H1 (cell line): ENCODE results near the gene P3H2. TPM values are rescaled to one million over a fixed set of nuclear protein-coding genes. Genes with fewer than 3 reads are reported as not detected.

Experiments
- CTCF ChIA-PET: fragments of 300-600 bp; sonication (Branson Sonifier 250); formaldehyde crosslinking; loops from one replicate; lab custom pipeline; 2021; ENCODE audit not compliant: partially characterized antibody; lab: Charles Lee
- POLR2A ChIA-PET: fragments of 300-600 bp; sonication (Branson Sonifier 250); formaldehyde crosslinking; loops from one replicate; lab custom pipeline; 2021; ENCODE audit warnings: inconsistent platforms; ENCODE audit not compliant: partially characterized antibody; lab: Charles Lee
- DNase-seq, 2 experiments: peaks; one replicate each; pipeline versions ENCODE4 v3.0.0 to v3.0.0-alpha.2; 2010 to 2022; ENCODE audit warnings: low spot score in 2 of 2, low read depth in 1 of 2, mixed read lengths in 1 of 2
- FAIRE-seq: peaks from 2 replicates; lab custom pipeline; 2011; peaks lifted over from hg19 to GRCh38; lab: Jason Lieb, UNC
- H2AFZ ChIP-seq: 2 replicates; pipeline ENCODE4 v1.8.1; 2012; ENCODE audit warnings: low read length, inconsistent platforms
- H2AK5ac ChIP-seq: 2 replicates; pipeline ENCODE4 v1.6.1; 2013; ENCODE audit warnings: low read depth, low read length
- H2BK120ac ChIP-seq: replicated peaks from 2 replicates; pipeline ENCODE3; 2013; ENCODE audit warnings: low read depth, low read length, inconsistent platforms
- H2BK12ac ChIP-seq: 2 replicates; pipeline ENCODE4 v1.6.1; 2013; ENCODE audit warnings: low read depth, low read length
- H2BK15ac ChIP-seq: 2 replicates; pipeline ENCODE4 v1.6.1; 2013; ENCODE audit warnings: low read length
- H2BK20ac ChIP-seq: 2 replicates; pipeline ENCODE4 v1.6.1; 2013; ENCODE audit warnings: low read length
- H2BK5ac ChIP-seq: 2 replicates; pipeline ENCODE4 v1.6.1; 2013; ENCODE audit warnings: low read depth, low read length
- H3K14ac ChIP-seq: 2 replicates; pipeline ENCODE4 v1.6.1; 2013; ENCODE audit warnings: inconsistent platforms; ENCODE audit not compliant: insufficient read length
- H3K18ac ChIP-seq: 2 replicates; pipeline ENCODE4 v1.6.1; 2013; ENCODE audit warnings: low read length; ENCODE audit errors: extremely low read depth
- H3K23ac ChIP-seq: 2 replicates; pipeline ENCODE4 v1.6.1; 2013; ENCODE audit warnings: inconsistent platforms; ENCODE audit not compliant: insufficient read length
- H3K23me2 ChIP-seq: 2 replicates; pipeline ENCODE4 v1.6.1; 2013; ENCODE audit warnings: low read depth, low read length
- H3K27ac ChIP-seq: 2 replicates; pipeline ENCODE4 v1.6.1; 2011; ENCODE audit warnings: low read depth, low read length, inconsistent platforms
- H3K27me3 ChIP-seq, 4 experiments: replicated peaks in 1 of 4; 1 replicate in 1 of 4; 2 replicates in 3 of 4; pipeline versions ENCODE4 v1.6.1 to v1.8.1; 2011 to 2013; ENCODE audit warnings: low read length in 3 of 4, mild to moderate bottlenecking in 3 of 4, inconsistent platforms in 2 of 4, mixed read lengths in 2 of 4, moderate library complexity in 1 of 4; ENCODE audit not compliant: control insufficient read depth in 3 of 4, insufficient read depth in 3 of 4; ENCODE audit errors: extremely low read depth in 1 of 4
- H3K36me3 ChIP-seq, 4 experiments: 2 replicates each; pipeline versions ENCODE4 v1.6.1 to v1.8.1; 2011 to 2013; ENCODE audit warnings: mild to moderate bottlenecking in 4 of 4, low read length in 3 of 4, moderate library complexity in 2 of 4, control low read depth in 1 of 4, inconsistent platforms in 1 of 4; ENCODE audit not compliant: insufficient read depth in 4 of 4, control insufficient read depth in 2 of 4
- H3K4ac ChIP-seq: replicated peaks from 2 replicates; pipeline ENCODE3; 2013; ENCODE audit warnings: low read length, low read depth, mixed read lengths, inconsistent platforms; ENCODE audit not compliant: insufficient read length
- H3K4me1 ChIP-seq, 4 experiments: replicated peaks in 1 of 4; 1 replicate in 1 of 4; 2 replicates in 3 of 4; pipeline versions ENCODE4 v1.6.1 to v1.8.1; 2011 to 2013; ENCODE audit warnings: low read length in 3 of 4, inconsistent platforms in 2 of 4, mixed read lengths in 1 of 4; ENCODE audit not compliant: insufficient read depth in 4 of 4, control insufficient read depth in 3 of 4
- H3K4me2 ChIP-seq, 2 experiments: 2 replicates each; pipeline versions ENCODE4 v1.6.1 to v1.8.1; 2011 to 2013; ENCODE audit warnings: low read depth in 2 of 2, low read length in 2 of 2, control low read depth in 1 of 2, inconsistent platforms in 1 of 2, mild to moderate bottlenecking in 1 of 2; ENCODE audit not compliant: insufficient read depth in 1 of 2
- H3K4me3 ChIP-seq, 4 experiments: fragments of 200-600, 300-600 bp in 1 of 4; sonication (generic), shearing (Covaris generic), sonication (Bioruptor Twin) in 1 of 4; 2 replicates each; pipeline versions ENCODE4 v1.5.1 to v1.8.1; 2011 to 2016; ENCODE audit warnings: low read length in 4 of 4, low read depth in 3 of 4, control low read depth in 2 of 4, inconsistent platforms in 2 of 4, mild to moderate bottlenecking in 2 of 4, mixed read lengths in 1 of 4, moderate library complexity in 1 of 4; ENCODE audit not compliant: insufficient read depth in 2 of 4; ENCODE audit errors: extremely low read depth in 1 of 4
- H3K56ac ChIP-seq: replicated peaks from 2 replicates; pipeline ENCODE3; 2013; ENCODE audit warnings: low read depth, mild to moderate bottlenecking, mixed read lengths, low read length, inconsistent platforms; ENCODE audit not compliant: insufficient read length
- H3K79me1 ChIP-seq: 2 replicates; pipeline ENCODE4 v1.6.1; 2013; ENCODE audit warnings: low read depth, low read length, control low read depth
- H3K79me2 ChIP-seq, 2 experiments: 2 replicates each; pipeline versions ENCODE4 v1.6.1 to v1.8.1; 2012 to 2013; ENCODE audit warnings: low read length in 2 of 2, mild to moderate bottlenecking in 2 of 2, inconsistent platforms in 1 of 2; ENCODE audit not compliant: insufficient read depth in 2 of 2, control insufficient read depth in 1 of 2
- H3K9ac ChIP-seq, 4 experiments: replicated peaks in 1 of 4; 1 replicate in 1 of 4; 2 replicates in 3 of 4; pipeline versions ENCODE4 v1.6.1 to v1.8.1; 2011 to 2013; ENCODE audit warnings: low read depth in 3 of 4, low read length in 3 of 4, control low read depth in 2 of 4, mild to moderate bottlenecking in 2 of 4, moderate library complexity in 2 of 4, inconsistent platforms in 1 of 4; ENCODE audit errors: extremely low read depth in 1 of 4
- H3K9me3 ChIP-seq, 2 experiments: 2 replicates each; pipeline versions ENCODE4 v1.6.1 to v1.8.1; 2012 to 2013; ENCODE audit warnings: mild to moderate bottlenecking in 2 of 2, moderate library complexity in 2 of 2, control low read depth in 1 of 2, inconsistent platforms in 1 of 2, low read depth in 1 of 2, low read length in 1 of 2, mixed read lengths in 1 of 2; ENCODE audit not compliant: insufficient read depth in 2 of 2
- H4K20me1 ChIP-seq, 2 experiments: replicated peaks in 1 of 2; 2 replicates each; pipeline versions ENCODE3 to v1.8.1; 2011 to 2013; ENCODE audit warnings: inconsistent platforms in 2 of 2, low read length in 2 of 2, mild to moderate bottlenecking in 1 of 2; ENCODE audit not compliant: insufficient read depth in 2 of 2, control insufficient read depth in 1 of 2
- H4K5ac ChIP-seq: 2 replicates; pipeline ENCODE4 v1.6.1; 2013; ENCODE audit warnings: low read length, low read depth, mixed read lengths, inconsistent platforms; ENCODE audit not compliant: insufficient read length
- H4K8ac ChIP-seq: 2 replicates; pipeline ENCODE4 v1.8.0; 2013; ENCODE audit warnings: mild to moderate bottlenecking, moderate library complexity, low read length, inconsistent platforms; ENCODE audit not compliant: insufficient read depth; ENCODE audit errors: extremely low read depth
- H4K91ac ChIP-seq: replicated peaks from 2 replicates; pipeline ENCODE3; 2013; ENCODE audit warnings: low read length, mixed read lengths, inconsistent platforms; ENCODE audit not compliant: insufficient read length
- GABPA ChIP-seq: IDR thresholded peaks from 2 replicates; pipeline ENCODE4 v1.6.1; 2011; ENCODE audit warnings: mild to moderate bottlenecking, low read length, moderate library complexity, borderline replicate concordance; ENCODE audit not compliant: insufficient read depth
- NANOG ChIP-seq: IDR thresholded peaks from 2 replicates; pipeline ENCODE4 v1.6.1; 2011; ENCODE audit warnings: low read length, low read depth, mild to moderate bottlenecking, inconsistent platforms; ENCODE audit not compliant: insufficient read depth, poor library complexity, severe bottlenecking
- SP2 ChIP-seq: IDR thresholded peaks from 2 replicates; pipeline ENCODE4 v1.6.1; 2012; ENCODE audit warnings: mild to moderate bottlenecking, low read length, inconsistent platforms
- TCF12 ChIP-seq: IDR thresholded peaks from 2 replicates; pipeline ENCODE4 v1.6.1; 2011; ENCODE audit warnings: low read depth, mild to moderate bottlenecking, low read length
- polyA plus RNA-seq, 7 experiments: library from polyadenylated mRNA; depleted of rRNA in 3 of 7; stranded (reverse) in 5 of 7; unstranded in 2 of 7; fragments of >200 nt in 5 of 7; fragments of 200-250 nt in 2 of 7; gene quantifications; 1 replicate in 5 of 7; 2 replicates in 1 of 7; 4 replicates in 1 of 7; pipeline versions ENCODE4 v1.2.1 to v1.2.3, GENCODE V29; 2011 to 2013; ENCODE audit warnings: missing spikeins in 2 of 7, mixed read lengths in 2 of 7
- total RNA-seq: library from RNA; stranded (reverse); fragmentation: NEBNext Ultra II Directional; extraction: Animal tissue kit (Norgen Biotek cat#: 25700); gene quantifications from 2 replicates; pipeline ENCODE4 v1.2.1, GENCODE V29; 2021
- TF ChIP-seq, protein P1 (sequence below): IDR thresholded peaks from 2 replicates; pipeline ENCODE4 v1.6.1; 2011; ENCODE audit warnings: low read depth, mild to moderate bottlenecking, low read length; ENCODE audit not compliant: insufficient read depth

Gene P3H2
- total and polyA plus RNA-seq, 2 of the 8 experiments (the other 6 are each of a cell fraction or from before 2014, with no cell fraction given) = 40.5 to 60.4 TPM

DNA sequence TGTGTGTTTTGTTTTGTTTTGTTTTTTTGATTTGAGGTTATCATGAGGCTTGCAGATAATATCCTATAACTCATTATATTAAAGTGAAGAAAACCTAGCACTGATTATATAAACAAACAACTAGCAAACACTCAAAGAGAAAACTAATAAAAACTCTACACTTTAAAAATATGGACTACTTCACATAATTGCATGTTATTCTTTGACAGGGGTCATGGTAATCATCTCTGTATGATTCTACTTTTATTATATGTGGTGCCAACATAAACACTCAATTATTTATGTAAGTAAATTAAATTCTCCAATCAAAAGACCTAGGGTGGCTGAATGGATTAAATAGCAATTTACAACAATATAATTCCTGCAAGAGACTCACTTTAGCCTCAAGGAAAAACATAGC lies 44.6 kb upstream of the P3H2 start:
- CTCF ChIA-PET = interaction anchor here (0.6 kb wide), 1 partner anchor 57 kb away, joined by 4 read pairs; no protein-coding TSS in a partner anchor
- H4K91ac ChIP-seq = no peak overlapping the region
- TF ChIP-seq SP2 (no peak), NANOG (no peak), TCF12 (no peak), GABPA (no peak)
- TF ChIP-seq, protein P1, sequence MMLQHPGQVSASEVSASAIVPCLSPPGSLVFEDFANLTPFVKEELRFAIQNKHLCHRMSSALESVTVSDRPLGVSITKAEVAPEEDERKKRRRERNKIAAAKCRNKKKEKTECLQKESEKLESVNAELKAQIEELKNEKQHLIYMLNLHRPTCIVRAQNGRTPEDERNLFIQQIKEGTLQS = no peak
- no peak overlapping the region for H3K56ac ChIP-seq
- H2BK20ac ChIP-seq = no peak overlapping the region
- H2AK5ac ChIP-seq = no peak overlapping the region
- peaks cover 2% of the 10 kb centered on the region; the same call in 1 of the 2 replicates for H3K23me2 ChIP-seq
- no peaks in the 10 kb centered on the region for H3K36me3 ChIP-seq
- H3K27ac ChIP-seq = no peak overlapping the region
- H3K79me1 ChIP-seq = no peaks in the 10 kb centered on the region
- H3K79me2 ChIP-seq = no peaks in the 10 kb centered on the region
- no peak overlapping the region for H3K4ac ChIP-seq
- H2BK120ac ChIP-seq = no peak overlapping the region
- no peaks in the 10 kb centered on the region for H3K27me3 ChIP-seq
- no peak overlapping the region for H2AFZ ChIP-seq
- no peak overlapping the region for H3K4me2 ChIP-seq
- H3K23ac ChIP-seq = no peak overlapping the region
- no peak overlapping the region for H3K4me3 ChIP-seq
- H2BK15ac ChIP-seq = no peak overlapping the region
- no peak overlapping the region for H3K14ac ChIP-seq
- H4K20me1 ChIP-seq = no peaks in the 10 kb centered on the region
- FAIRE-seq (no peak), DNase-seq (no peak)
- no peak overlapping the region for H4K8ac ChIP-seq
- no peak overlapping the region for H3K9ac ChIP-seq
- no peaks in the 10 kb centered on the region for H3K9me3 ChIP-seq
- H3K18ac ChIP-seq = no peak overlapping the region
- no peak overlapping the region for H2BK5ac ChIP-seq
- H2BK12ac ChIP-seq = no peak overlapping the region
- POLR2A ChIA-PET = no interaction called here
- H3K4me1 ChIP-seq = 0 out of 7 replicates have a peak, but pooled peaks cover 0 to 4% (median 0%) of the 10 kb centered on the region in 4 experiments
- H4K5ac ChIP-seq = no peak overlapping the region
